HUES6 (cell line): ENCODE measurements around the gene GMNN.

ENCODE experiments used
- H3K27ac ChIP-seq: 2 replicates; pipeline ENCODE4 v1.7.0; 2013; ENCODE audit warnings: low read depth, mild to moderate bottlenecking, low read length, inconsistent platforms
- H3K27me3 ChIP-seq: 2 replicates; pipeline ENCODE4 v1.6.1; 2013; ENCODE audit warnings: low read length; ENCODE audit not compliant: control insufficient read depth, insufficient read depth
- H3K36me3 ChIP-seq: 2 replicates; pipeline ENCODE4 v1.6.1; 2013; ENCODE audit warnings: low read length; ENCODE audit not compliant: control insufficient read depth, insufficient read depth
- H3K4me1 ChIP-seq: 2 replicates; pipeline ENCODE4 v1.6.1; 2013; ENCODE audit warnings: low read length; ENCODE audit not compliant: control insufficient read depth, insufficient read depth
- H3K4me3 ChIP-seq: 2 replicates; pipeline ENCODE4 v1.5.1; 2013; ENCODE audit warnings: low read depth, low read length
- H3K9ac ChIP-seq: one replicate; pipeline ENCODE4 v1.6.1; 2013; ENCODE audit warnings: mild to moderate bottlenecking, low read length
- H3K9me3 ChIP-seq: 2 replicates; pipeline ENCODE4 v1.6.1; 2013; ENCODE audit warnings: low read depth, low read length; ENCODE audit not compliant: control insufficient read depth, insufficient read depth

The GMNN gene

GRCh38 chr6:24779416-24780016 lies 4.8 kb downstream of the GMNN start:
- H3K9me3 ChIP-seq: no peaks in the 10 kb centered on the region
- H3K36me3 ChIP-seq: peaks cover 65% of the 10 kb centered on the region
- H3K27ac ChIP-seq: no peak overlapping the region
- peaks cover 6% of the 10 kb centered on the region; the same call in 1 of the 2 replicates for H3K4me1 ChIP-seq
- H3K27me3 ChIP-seq: no peaks in the 10 kb centered on the region
- H3K4me3 ChIP-seq: no peak overlapping the region
- H3K9ac ChIP-seq: no peak overlapping the region

GRCh38 chr6:24780206-24780605 lies 5.5 kb downstream of the GMNN start:
- peaks cover 6% of the 10 kb centered on the region; the same call in 1 of the 2 replicates for H3K4me1 ChIP-seq
- no peak overlapping the region for H3K27ac ChIP-seq
- H3K36me3 ChIP-seq: peaks cover 70% of the 10 kb centered on the region
- H3K27me3 ChIP-seq: no peaks in the 10 kb centered on the region
- H3K4me3 ChIP-seq: no peak overlapping the region
- no peaks in the 10 kb centered on the region for H3K9me3 ChIP-seq
- no peak overlapping the region for H3K9ac ChIP-seq

GRCh38 chr6:24788031-24788665 lies 13.4 kb downstream of the GMNN start:
- Histone ChIP-seq H3K9ac (no peak overlapping the region), H3K36me3 (peaks cover 57% of the 10 kb centered on the region), H3K9me3 (no peaks in the 10 kb centered on the region), H3K4me1 (no peaks in the 10 kb centered on the region), H3K27ac (no peak overlapping the region), H3K27me3 (no peaks in the 10 kb centered on the region), H3K4me3 (no peak overlapping the region)

- Histone ChIP-seq H3K36me3 (no peaks in the 10 kb centered on the region), H3K4me1 (peaks cover 7% of the 10 kb centered on the region), H3K27ac (no peak overlapping the region), H3K4me3 (no peak overlapping the region), H3K9me3 (no peaks in the 10 kb centered on the region), H3K9ac (no peak overlapping the region), H3K27me3 (no peaks in the 10 kb centered on the region)
Measured at GRCh38 chr6:24795106-24795505, 20.4 kb downstream of the GMNN start.

- Histone ChIP-seq H3K27me3 (no peaks in the 10 kb centered on the region), H3K36me3 (no peaks in the 10 kb centered on the region), H3K4me3 (no peak overlapping the region), H3K9ac (no peak overlapping the region), H3K27ac (no peak overlapping the region), H3K9me3 (no peaks in the 10 kb centered on the region), H3K4me1 (peaks cover 7% of the 10 kb centered on the region)
Measured at GRCh38 chr6:24796616-24797290, 22.0 kb downstream of the GMNN start.

- H3K27me3 ChIP-seq: no peaks in the 10 kb centered on the region
- no peaks in the 10 kb centered on the region for H3K36me3 ChIP-seq
- no peak overlapping the region for H3K27ac ChIP-seq
Measured at GRCh38 chr6:24797596-24798216, 23.0 kb downstream of the GMNN start.

GRCh38 chr6:24798740-24799540 lies 24.2 kb downstream of the GMNN start, which contains the start of gene ARMH2:
Gene ARMH2, minus strand, starts transcription at chr6:24798917. Its CDS starts 60 bp downstream, at chr6:24798857.
- Histone ChIP-seq H3K9ac (no peak within 1 kb of the TSS), H3K4me3 (no peak within 1 kb of the TSS), H3K27me3 (no peaks in the 10 kb centered on the region)

More at GRCh38 chr6:24797596-24798216, 23.0 kb downstream of the GMNN start:
- H3K9me3 ChIP-seq: no peaks in the 10 kb centered on the region
- peaks cover 10% of the 10 kb centered on the region for H3K4me1 ChIP-seq
- no peak overlapping the region for H3K4me3 ChIP-seq
- no peak overlapping the region for H3K9ac ChIP-seq

GRCh38 chr6:24799541-24799915 lies 24.8 kb downstream of the GMNN start:
- Histone ChIP-seq H3K9ac (no peak overlapping the region), H3K4me1 (peaks cover 16% of the 10 kb centered on the region), H3K27me3 (no peaks in the 10 kb centered on the region), H3K36me3 (no peaks in the 10 kb centered on the region), H3K4me3 (no peak overlapping the region), H3K27ac (no peak overlapping the region), H3K9me3 (no peaks in the 10 kb centered on the region)

More at GRCh38 chr6:24798740-24799540, 24.2 kb downstream of the GMNN start, which contains the start of gene ARMH2:
- no peaks in the 10 kb centered on the region for H3K36me3 ChIP-seq
- H3K9me3 ChIP-seq: no peaks in the 10 kb centered on the region
- H3K4me1 ChIP-seq: peaks cover 16% of the 10 kb centered on the region
- H3K27ac ChIP-seq: no peak within 1 kb of the TSS

GRCh38 chr6:24802271-24803059 lies 27.7 kb downstream of the GMNN start:
- no peak overlapping the region for H3K27ac ChIP-seq
- no peak overlapping the region for H3K4me3 ChIP-seq
- peaks cover 13% of the 10 kb centered on the region for H3K4me1 ChIP-seq
- H3K9me3 ChIP-seq: no peaks in the 10 kb centered on the region
- H3K36me3 ChIP-seq: no peaks in the 10 kb centered on the region
- H3K9ac ChIP-seq: no peak overlapping the region
- H3K27me3 ChIP-seq: no peaks in the 10 kb centered on the region

- Histone ChIP-seq H3K27ac (no peak overlapping the region), H3K36me3 (no peaks in the 10 kb centered on the region), H3K4me3 (no peak overlapping the region), H3K9ac (no peak overlapping the region), H3K27me3 (no peaks in the 10 kb centered on the region), H3K9me3 (no peaks in the 10 kb centered on the region), H3K4me1 (peaks cover 6% of the 10 kb centered on the region; the same call in 1 of the 2 replicates)
Measured at GRCh38 chr6:24807584-24807983, 32.8 kb downstream of the GMNN start.
